ENCODE measurements around the gene STON2.

STON2 gene

DNA sequence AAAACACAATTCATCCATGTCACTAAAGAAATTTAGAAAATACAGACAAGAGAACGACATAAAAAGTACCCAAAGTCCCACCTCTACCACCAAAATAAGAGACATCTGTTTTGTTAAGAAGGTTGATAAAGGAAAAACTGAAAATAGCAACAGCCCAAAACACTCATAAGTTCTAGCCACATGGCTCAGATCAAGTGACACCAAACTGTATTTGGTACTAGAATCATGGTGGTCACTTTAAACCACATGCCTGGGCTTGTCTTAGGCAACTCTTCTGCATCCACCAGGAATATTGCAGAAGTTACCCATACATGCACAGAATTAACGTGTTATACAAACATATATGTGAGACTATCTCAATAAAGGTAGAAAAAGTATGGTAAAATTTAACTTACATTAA lies 101.2 kb downstream of the STON2 start:
- Histone ChIP-seq H3K36me3 (no peaks in the 10 kb centered on the region), H3K27me3 (ENCODE audit: insufficient read depth, low read depth, severe bottlenecking) (no peaks in the 10 kb centered on the region), H3K9me3 (ENCODE audit: severe bottlenecking) (no peaks in the 10 kb centered on the region), H3K4me3 (ENCODE audit: low read depth, low read length) (no peak overlapping the region), H3K27ac (peak overlapping the region; percentile 75)
- TF ChIP-seq, protein P1, sequence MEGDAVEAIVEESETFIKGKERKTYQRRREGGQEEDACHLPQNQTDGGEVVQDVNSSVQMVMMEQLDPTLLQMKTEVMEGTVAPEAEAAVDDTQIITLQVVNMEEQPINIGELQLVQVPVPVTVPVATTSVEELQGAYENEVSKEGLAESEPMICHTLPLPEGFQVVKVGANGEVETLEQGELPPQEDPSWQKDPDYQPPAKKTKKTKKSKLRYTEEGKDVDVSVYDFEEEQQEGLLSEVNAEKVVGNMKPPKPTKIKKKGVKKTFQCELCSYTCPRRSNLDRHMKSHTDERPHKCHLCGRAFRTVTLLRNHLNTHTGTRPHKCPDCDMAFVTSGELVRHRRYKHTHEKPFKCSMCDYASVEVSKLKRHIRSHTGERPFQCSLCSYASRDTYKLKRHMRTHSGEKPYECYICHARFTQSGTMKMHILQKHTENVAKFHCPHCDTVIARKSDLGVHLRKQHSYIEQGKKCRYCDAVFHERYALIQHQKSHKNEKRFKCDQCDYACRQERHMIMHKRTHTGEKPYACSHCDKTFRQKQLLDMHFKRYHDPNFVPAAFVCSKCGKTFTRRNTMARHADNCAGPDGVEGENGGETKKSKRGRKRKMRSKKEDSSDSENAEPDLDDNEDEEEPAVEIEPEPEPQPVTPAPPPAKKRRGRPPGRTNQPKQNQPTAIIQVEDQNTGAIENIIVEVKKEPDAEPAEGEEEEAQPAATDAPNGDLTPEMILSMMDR (IDR thresholded peaks at IDR 0.05; ENCODE audit: low read depth, low read length) = no peak
- DNase-seq = no peak

- Histone ChIP-seq H3K27ac (peak overlapping the region; percentile 75), H3K36me3 (no peaks in the 10 kb centered on the region), H3K27me3 (ENCODE audit: insufficient read depth, low read depth, severe bottlenecking) (no peaks in the 10 kb centered on the region), H3K9me3 (ENCODE audit: severe bottlenecking) (no peaks in the 10 kb centered on the region), H3K4me3 (ENCODE audit: low read depth, low read length) (no peak overlapping the region)
- DNase-seq = peak; percentile 87
- TF ChIP-seq, protein P1 (IDR thresholded peaks at IDR 0.05; ENCODE audit: low read depth, low read length) = no peak
Measured at GRCh38 chr14:81298122-81298521, 102.0 kb downstream of the STON2 start.

- no peaks in the 10 kb centered on the region for H3K36me3 ChIP-seq
- no peaks in the 10 kb centered on the region for H3K9me3 ChIP-seq (ENCODE audit: severe bottlenecking)
- no peak overlapping the region for H3K4me3 ChIP-seq (ENCODE audit: low read depth, low read length)
- H3K27ac ChIP-seq = peak overlapping the region; percentile 75
- DNase-seq = no peak
- TF ChIP-seq, protein P1 (IDR thresholded peaks at IDR 0.05; ENCODE audit: low read depth, low read length) = no peak
- H3K27me3 ChIP-seq (ENCODE audit: insufficient read depth, low read depth, severe bottlenecking) = no peaks in the 10 kb centered on the region
Measured at GRCh38 chr14:81295958-81296923, 103.9 kb downstream of the STON2 start.

GRCh38 chr14:81289516-81289915 lies 110.6 kb downstream of the STON2 start:
- Histone ChIP-seq H3K27ac (no peak overlapping the region), H3K4me3 (ENCODE audit: low read depth, low read length) (no peak overlapping the region), H3K9me3 (ENCODE audit: severe bottlenecking) (peaks cover 5% of the 10 kb centered on the region), H3K36me3 (peaks cover 10% of the 10 kb centered on the region), H3K27me3 (ENCODE audit: insufficient read depth, low read depth, severe bottlenecking) (no peaks in the 10 kb centered on the region)
- no peak for DNase-seq
- TF ChIP-seq, protein P1 (IDR thresholded peaks at IDR 0.05; ENCODE audit: low read depth, low read length) = no peak

DNA sequence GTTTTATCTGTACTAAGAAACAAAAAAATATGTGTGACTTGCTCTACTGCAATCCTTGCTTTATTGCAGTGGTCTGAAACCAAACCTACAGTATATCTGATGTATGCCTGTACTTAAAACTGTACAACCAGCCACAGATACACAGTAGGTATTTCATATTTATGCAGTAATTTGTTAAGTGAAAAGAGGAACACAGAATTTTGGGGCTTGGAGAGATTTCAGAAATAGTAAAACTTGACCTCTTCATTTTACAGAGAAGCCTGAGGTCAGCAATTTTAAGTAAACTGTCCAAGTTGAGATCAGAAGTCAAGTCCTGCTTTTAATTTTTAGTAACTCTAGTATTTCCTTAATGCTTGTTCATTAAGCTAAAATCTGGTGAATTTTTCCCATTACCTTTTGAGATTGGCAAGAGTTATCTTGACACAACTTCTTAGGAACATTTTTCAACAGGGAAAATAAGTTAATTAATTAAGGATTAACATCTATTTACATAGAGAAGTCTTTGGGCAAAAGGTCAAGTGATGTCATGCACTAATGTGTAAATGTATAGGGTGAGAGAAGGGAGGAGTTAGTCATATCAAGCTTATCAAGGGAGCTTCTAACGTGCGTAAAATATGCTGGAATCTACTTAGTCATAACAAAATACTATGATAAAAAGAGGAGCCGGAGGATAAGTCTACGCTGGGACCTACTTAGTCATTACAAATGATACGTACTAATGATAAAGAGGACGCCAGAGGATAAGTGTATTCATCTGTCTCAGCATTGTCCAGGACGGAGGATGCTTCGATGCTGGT lies 113.4 kb downstream of the STON2 start:
- H3K36me3 ChIP-seq = peaks cover 10% of the 10 kb centered on the region
- no peak overlapping the region for H3K27ac ChIP-seq
- H3K9me3 ChIP-seq (ENCODE audit: severe bottlenecking) = peaks cover 5% of the 10 kb centered on the region
- TF ChIP-seq, protein P1 (IDR thresholded peaks at IDR 0.05; ENCODE audit: low read depth, low read length) = no peak
- DNase-seq = no peak
- no peaks in the 10 kb centered on the region for H3K27me3 ChIP-seq (ENCODE audit: insufficient read depth, low read depth, severe bottlenecking)
- no peak overlapping the region for H3K4me3 ChIP-seq (ENCODE audit: low read depth, low read length)
